Heart right ventricle (tissue), 16 donors: Measurements from ENCODE around the gene DRAP1. TPM values are rescaled to one million over a fixed set of nuclear protein-coding genes. Genes with fewer than 3 reads are reported as not detected.
"Not testable (repeated sequence)": the region's sequence is repeated elsewhere in the genome, so short reads cannot be mapped to it uniquely, and the experiment has no call there.

Experiments
- ATAC-seq, 8 donors: fragments of 200-7000 bp; cut with Tn5 transposase; one replicate each; pipeline ENCODE4 v1.9.1; 2020; ENCODE audit warnings: mild to moderate bottlenecking in 8 of 8, moderate library complexity in 8 of 8, moderate number of reproducible peaks in 1 of 8
- DNase-seq, 2 donors: peaks; one replicate each; pipeline ENCODE4 v3.0.0-alpha.2; 2020
- H3K27ac ChIP-seq, 10 donors: fragments of 200-600 bp; sonication (generic) in 2 of 10; one replicate each; pipeline versions ENCODE4 v1.5.0 to v1.8.0; 2020 to 2022; ENCODE audit warnings: mild to moderate bottlenecking in 3 of 10
- H3K27me3 ChIP-seq, 7 donors: fragments of 200-600 bp; one replicate each; pipeline ENCODE4 v1.8.0; 2021 to 2022; ENCODE audit warnings: mild to moderate bottlenecking in 2 of 7
- H3K36me3 ChIP-seq, 9 donors: fragments of 200-600 bp; sonication (generic) in 1 of 9; one replicate each; pipeline versions ENCODE4 v1.5.0 to v1.8.0; 2020 to 2022; ENCODE audit warnings: mild to moderate bottlenecking in 2 of 9
- H3K4me1 ChIP-seq, 9 donors: fragments of 200-600 bp; sonication (generic) in 1 of 9; one replicate each; pipeline versions ENCODE4 v1.5.0 to v1.8.0; 2020 to 2022; ENCODE audit warnings: mild to moderate bottlenecking in 4 of 9
- H3K4me3 ChIP-seq, 10 donors: fragments of 200-600 bp; sonication (generic) in 2 of 10; one replicate each; pipeline versions ENCODE4 v1.5.0 to v1.8.0; 2020 to 2022; ENCODE audit warnings: mild to moderate bottlenecking in 7 of 10, moderate library complexity in 2 of 10
- H3K9me3 ChIP-seq, 11 donors: fragments of 200-600 bp in 10 of 11; sonication (generic) in 2 of 11; one replicate each; pipeline versions ENCODE4 v1.5.0 to v1.8.0; 2013 to 2022; ENCODE audit warnings: mild to moderate bottlenecking in 2 of 11, control low read depth in 1 of 11, moderate library complexity in 1 of 11
- WGBS, 2 donors: extraction: QIAGEN DNeasy Blood & Tissue Kit; methylation state at CpG; one replicate each; pipeline ENCODE4 v1.1.7; 2013; ENCODE audit warnings: inconsistent platforms in 1 of 2; 5-methylcytosine and 5-hydroxymethylcytosine counted together
- intact Hi-C, 10 donors: fragments of 100-400 bp; cut with DNase I; formaldehyde crosslinking; loops; one replicate each; pipeline versions ENCODE4 v1.11.1 to v1.14.2; 2022
- polyA plus RNA-seq, 2 donors: library from polyadenylated mRNA; stranded (reverse); fragments of 200-250 nt; gene quantifications; one replicate each; pipeline ENCODE4 v1.2.3, GENCODE V29; 2013
- total RNA-seq, 10 donors: library from RNA; stranded (reverse); fragmentation: NEBNext Ultra II Directional in 3 of 10; extraction: Animal tissue kit (Norgen Biotek cat#: 25700) in 3 of 10; gene quantifications; one replicate each; pipeline versions ENCODE4 v1.2.1 to v1.2.4, GENCODE V29; 2021 to 2023
- TF ChIP-seq, protein P1 (sequence below), 9 donors: fragments of 200-600 bp; sonication (generic) in 2 of 9; IDR thresholded peaks; one replicate each; pipeline versions ENCODE4 v1.5.0 to v1.8.0; 2021 to 2022; ENCODE audit warnings: antibody characterized with exemption in 9 of 9, mild to moderate bottlenecking in 5 of 9, moderate library complexity in 1 of 9
- donor health status: Arrhythmogenic right ventricular cardiomyopathy.
- donor health status: ischemic (EF 13 %, LVEDD 7.1; RV severe dilation, severe dysfunction).
- donor health status: healthy with polysubstance abuse.
- donor health status: DM: no; HTN: yes; CAD: no.
- donor health status: DM: no; HTN: no; CAD: no.
- donor health status: ischemic (EF 25% LVEDD 6.9; RV normal size, moderate dysfunction).
- donor health status: ischemic (EF 25% LVEDD 5.7; RV mildly dilated, moderate dysfunction).
- donor health status: healthy.
- donor health status: DM: yes; HTN: yes; CAD: no.
- donor health status: Ischemic cardiomyopathy.
- donor health status: ischemic (EF 35%, LVEDD 5.7; RV mildly dilated, moderate dysfunction).
- donor health status: nonischemic (EF 11% LVEDD 7.7; RV severe dilation, severe dysfunction).
- donor health status: DM: yes; HTN: yes; CAD: no.
- donor health status: PGD.
- donor health status: ischemic (EF 29% LVEDD 5.4; RV normal size, mild dysfunction).
- donor health status: nonischemic (EF 23%, LVEDD 6.1; RV moderate dilation, normal function).

The DRAP1 gene
- total and polyA plus RNA-seq, 12 donors = 69.4 to 210 (median 98.8) TPM

DNA sequence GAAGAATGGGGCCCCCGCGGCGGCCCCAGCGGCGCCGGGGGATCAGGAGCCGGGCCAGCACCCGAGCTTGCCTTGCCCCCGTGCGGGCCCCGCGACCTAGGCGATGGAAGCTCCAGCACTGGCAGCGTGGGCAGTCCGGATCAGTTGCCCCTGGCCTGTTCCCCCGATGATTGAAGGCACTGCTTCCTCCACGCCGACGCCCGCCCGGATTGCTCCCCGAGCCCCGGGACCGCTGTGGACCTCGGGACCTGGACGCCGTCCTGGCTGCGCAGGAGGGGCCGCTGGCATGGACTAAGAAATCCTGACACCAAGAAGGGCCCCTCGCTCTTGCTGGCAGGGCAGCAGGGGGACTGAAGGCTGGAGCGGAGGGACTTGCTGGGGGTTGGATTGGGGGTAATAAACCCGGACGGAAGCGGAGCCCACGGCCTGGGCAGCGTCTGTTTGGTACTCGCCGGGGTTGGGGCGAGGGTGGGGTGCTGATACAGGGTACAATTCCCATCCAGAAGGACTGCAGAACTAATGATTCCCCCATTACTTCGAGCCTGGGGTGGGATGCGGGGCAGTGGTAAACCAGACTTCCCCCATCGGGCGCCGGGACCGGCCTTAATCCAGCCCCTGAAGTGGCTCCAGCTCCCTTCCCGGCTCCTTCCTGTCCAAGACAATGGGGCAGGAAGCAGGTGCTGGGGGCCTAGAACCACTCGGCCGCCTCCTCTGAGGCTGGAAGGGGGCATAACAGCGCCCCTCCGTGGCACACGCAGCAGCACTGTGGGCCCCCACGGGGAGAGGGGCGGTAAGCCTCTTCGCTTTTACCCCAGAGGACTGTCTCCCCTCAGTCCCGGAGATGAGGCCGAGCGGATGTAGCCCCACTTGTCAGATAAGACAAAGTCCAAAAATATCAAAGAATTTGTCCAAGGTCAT lies 27.7 kb upstream of the DRAP1 start:
- Histone ChIP-seq H3K4me3 (peak overlapping the region; percentile 66 to 98 (median 86)), H3K27ac (peak overlapping the region; percentile 91 to 100 (median 98)), H3K9me3 (no peaks in the 10 kb centered on the region), H3K4me1 (peaks cover 22 to 74% (median 65%) of the 10 kb centered on the region in 9 donors), H3K27me3 (no peaks in the 10 kb centered on the region), H3K36me3 (peaks cover 0 to 13% (median 0%) of the 10 kb centered on the region in 9 donors)
- intact Hi-C loops = loop anchor here in 1 of 10 donors (2.0 kb wide), 1 partner anchor 27 kb away; the partner anchor contains the start of genes C11orf68 and DRAP1
- ATAC-seq (peak; percentile 0 to 46 (median 19)), DNase-seq (peak; percentile 70 to 85)
- TF ChIP-seq, protein P1, sequence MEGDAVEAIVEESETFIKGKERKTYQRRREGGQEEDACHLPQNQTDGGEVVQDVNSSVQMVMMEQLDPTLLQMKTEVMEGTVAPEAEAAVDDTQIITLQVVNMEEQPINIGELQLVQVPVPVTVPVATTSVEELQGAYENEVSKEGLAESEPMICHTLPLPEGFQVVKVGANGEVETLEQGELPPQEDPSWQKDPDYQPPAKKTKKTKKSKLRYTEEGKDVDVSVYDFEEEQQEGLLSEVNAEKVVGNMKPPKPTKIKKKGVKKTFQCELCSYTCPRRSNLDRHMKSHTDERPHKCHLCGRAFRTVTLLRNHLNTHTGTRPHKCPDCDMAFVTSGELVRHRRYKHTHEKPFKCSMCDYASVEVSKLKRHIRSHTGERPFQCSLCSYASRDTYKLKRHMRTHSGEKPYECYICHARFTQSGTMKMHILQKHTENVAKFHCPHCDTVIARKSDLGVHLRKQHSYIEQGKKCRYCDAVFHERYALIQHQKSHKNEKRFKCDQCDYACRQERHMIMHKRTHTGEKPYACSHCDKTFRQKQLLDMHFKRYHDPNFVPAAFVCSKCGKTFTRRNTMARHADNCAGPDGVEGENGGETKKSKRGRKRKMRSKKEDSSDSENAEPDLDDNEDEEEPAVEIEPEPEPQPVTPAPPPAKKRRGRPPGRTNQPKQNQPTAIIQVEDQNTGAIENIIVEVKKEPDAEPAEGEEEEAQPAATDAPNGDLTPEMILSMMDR (IDR thresholded peaks at IDR 0.05) = peak in 8 of 9 donors; percentile 22 to 71 (median 50)
- 2 to 4% methylated on average over 50 to 57 of the region's 57 CpGs for WGBS, 2 donors

DNA sequence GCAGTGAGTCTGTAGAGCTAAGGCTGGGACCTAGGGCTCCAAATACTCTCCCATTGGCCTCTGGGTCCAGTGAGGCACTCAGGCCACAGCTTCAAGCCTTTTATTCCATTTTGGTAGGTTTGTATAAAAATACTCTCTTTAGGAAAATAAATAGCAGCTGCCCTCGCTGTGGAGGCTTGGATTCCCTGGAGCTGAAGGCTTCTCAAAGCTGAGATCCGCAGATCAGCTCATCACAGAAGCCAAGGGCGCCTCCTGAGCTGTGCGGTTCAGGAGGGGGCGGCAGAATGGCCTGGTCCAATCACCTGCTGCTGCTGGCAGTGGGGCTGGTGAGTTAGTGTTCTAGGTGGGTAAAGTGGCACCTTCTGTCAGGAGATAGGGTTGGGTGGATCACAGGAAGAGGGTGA lies 27.1 kb upstream of the DRAP1 start:
- H3K36me3 ChIP-seq, H3K27me3 ChIP-seq, DNase-seq, H3K9me3 ChIP-seq, intact Hi-C loops: not testable (repeated sequence)
- Histone ChIP-seq H3K4me3 (peak overlapping the region; percentile 66 to 98 (median 86)), H3K4me1 (peaks cover 22 to 67% (median 61%) of the 10 kb centered on the region in 9 donors), H3K27ac (peak overlapping the region; percentile 91 to 100 (median 98))
- WGBS, 2 donors = 48 to 57% methylated on average over 5 of the region's 5 CpGs
- ATAC-seq = peak in 2 of 8 donors; percentile 0 to 1
- TF ChIP-seq, protein P1 (IDR thresholded peaks at IDR 0.05) = peak in 2 of 9 donors; percentile 3 to 8

DNA sequence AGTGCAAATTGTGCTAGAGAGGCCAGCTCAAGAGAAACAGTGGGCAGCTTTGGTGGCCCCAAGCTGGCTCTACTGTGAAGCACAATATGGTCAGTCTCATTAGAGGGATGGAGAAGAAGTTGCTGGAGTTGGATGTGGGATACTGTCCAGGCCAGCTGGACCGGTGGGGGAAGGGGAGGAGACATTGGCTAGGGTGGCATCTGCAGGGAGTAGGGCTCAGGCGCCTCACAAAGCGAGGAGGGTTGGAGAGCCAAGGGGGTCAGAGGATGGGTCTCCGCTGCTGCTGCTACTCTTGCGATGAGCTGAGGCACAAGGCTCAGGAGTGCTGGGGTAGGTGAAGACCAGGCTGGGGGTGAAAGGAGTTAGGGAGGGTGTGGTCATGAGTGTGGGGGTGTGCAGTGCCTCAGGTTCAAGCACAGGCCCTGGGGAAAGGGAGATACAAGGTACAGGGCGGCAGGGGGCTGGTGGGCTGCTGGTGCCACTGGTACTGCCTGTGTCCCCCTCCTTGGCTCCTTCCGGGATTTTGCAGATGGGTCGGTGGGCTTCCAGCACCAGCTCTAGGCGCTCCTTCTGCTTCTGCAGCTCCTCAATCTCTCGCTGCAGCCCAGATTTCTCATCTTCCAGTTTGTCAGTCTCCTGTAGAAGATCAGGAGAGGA lies 26.4 kb upstream of the DRAP1 start:
- 66 to 69% methylated on average over 10 of the region's 10 CpGs for WGBS, 2 donors
- TF ChIP-seq, protein P1 (IDR thresholded peaks at IDR 0.05) = no peak
- peak in 1 of 2 donors; percentile 18 for DNase-seq
- no peak for ATAC-seq
- intact Hi-C loops = no loop called here
- H3K27me3 ChIP-seq = no peaks in the 10 kb centered on the region
- peaks cover 0 to 6% (median 0%) of the 10 kb centered on the region in 9 donors for H3K36me3 ChIP-seq
- H3K27ac ChIP-seq = peak overlapping the region; percentile 91 to 100 (median 98)
- peak overlapping the region in 9 of 10 donors; percentile 66 to 98 (median 89) for H3K4me3 ChIP-seq
- peaks cover 17 to 61% (median 55%) of the 10 kb centered on the region in 9 donors for H3K4me1 ChIP-seq
- no peaks in the 10 kb centered on the region for H3K9me3 ChIP-seq

DNA sequence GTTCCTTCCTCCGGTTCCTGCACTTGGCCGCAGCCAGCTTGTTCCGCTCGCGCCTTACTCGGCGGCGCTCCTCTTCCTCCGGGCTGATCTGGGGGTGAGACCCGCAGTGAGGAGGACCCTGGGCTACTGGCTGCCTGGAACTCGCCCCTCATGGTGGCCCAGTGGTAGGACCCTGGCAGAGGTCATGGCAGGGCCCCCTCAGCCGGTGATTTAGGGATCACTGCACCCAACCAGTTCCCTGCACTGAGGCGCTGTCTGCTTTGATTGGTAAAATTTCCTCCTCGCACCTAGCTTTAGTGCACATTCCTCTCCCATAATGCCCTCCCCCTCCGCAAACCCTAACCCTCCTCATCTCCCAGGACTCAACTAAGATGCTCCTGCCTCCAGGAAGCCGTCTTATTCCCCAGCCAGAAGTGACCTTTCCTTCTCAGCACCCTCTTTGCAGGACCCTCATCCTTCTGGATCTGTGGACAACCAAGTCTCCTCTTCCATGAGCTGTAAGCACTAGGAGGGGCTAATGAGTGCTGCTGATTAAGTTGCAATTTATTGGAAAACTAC lies 25.1 kb upstream of the DRAP1 start:
- DNase-seq (peak; percentile 65 to 73), ATAC-seq (peak in 2 of 8 donors; percentile 18 to 19)
- peaks cover 0 to under 1% (median 0%) of the 10 kb centered on the region in 7 donors for H3K27me3 ChIP-seq
- no peaks in the 10 kb centered on the region for H3K9me3 ChIP-seq
- H3K36me3 ChIP-seq = peaks cover 0 to 6% (median 0%) of the 10 kb centered on the region in 9 donors
- peak overlapping the region in 8 of 10 donors; percentile 66 to 98 (median 90) for H3K4me3 ChIP-seq
- H3K27ac ChIP-seq = peak overlapping the region; percentile 91 to 100 (median 98)
- TF ChIP-seq, protein P1 (IDR thresholded peaks at IDR 0.05) = no peak
- 50 to 61% methylated on average over 16 of the region's 16 CpGs for WGBS, 2 donors
- H3K4me1 ChIP-seq = peaks cover 18 to 61% (median 53%) of the 10 kb centered on the region in 9 donors
- intact Hi-C loops = no loop called here
